ENCODE measurements around the gene UCN2.

DNA sequence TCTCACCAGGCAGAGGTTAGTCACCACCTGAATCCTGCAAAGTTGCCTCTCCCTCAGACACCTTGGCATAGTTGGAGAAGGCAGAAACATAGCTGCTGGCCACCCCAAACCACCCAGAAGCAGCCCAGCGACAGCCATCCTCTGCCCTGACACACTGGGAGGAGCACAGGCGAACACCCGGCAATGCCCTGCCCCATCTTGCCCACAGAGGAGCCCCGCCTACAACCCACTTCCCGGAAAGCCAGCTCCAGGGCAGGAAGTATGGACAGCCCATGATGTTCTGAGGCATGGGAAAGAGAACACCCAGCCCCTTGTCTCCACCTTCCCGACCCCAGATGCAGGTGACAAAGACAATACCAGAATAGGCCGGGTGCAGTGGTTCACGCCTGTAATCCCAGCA, 47.0 kb downstream of the UCN2 start:
- TF ChIP-seq, protein P1, sequence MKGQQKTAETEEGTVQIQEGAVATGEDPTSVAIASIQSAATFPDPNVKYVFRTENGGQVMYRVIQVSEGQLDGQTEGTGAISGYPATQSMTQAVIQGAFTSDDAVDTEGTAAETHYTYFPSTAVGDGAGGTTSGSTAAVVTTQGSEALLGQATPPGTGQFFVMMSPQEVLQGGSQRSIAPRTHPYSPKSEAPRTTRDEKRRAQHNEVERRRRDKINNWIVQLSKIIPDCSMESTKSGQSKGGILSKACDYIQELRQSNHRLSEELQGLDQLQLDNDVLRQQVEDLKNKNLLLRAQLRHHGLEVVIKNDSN (CRISPR knock-in tag; IDR thresholded peaks at IDR 0.05), result no peak
- TF ChIP-seq SP1 (CRISPR knock-in tag; conservative IDR thresholded peaks at IDR 0.05), result no peak
- TF ChIP-seq, protein P2, sequence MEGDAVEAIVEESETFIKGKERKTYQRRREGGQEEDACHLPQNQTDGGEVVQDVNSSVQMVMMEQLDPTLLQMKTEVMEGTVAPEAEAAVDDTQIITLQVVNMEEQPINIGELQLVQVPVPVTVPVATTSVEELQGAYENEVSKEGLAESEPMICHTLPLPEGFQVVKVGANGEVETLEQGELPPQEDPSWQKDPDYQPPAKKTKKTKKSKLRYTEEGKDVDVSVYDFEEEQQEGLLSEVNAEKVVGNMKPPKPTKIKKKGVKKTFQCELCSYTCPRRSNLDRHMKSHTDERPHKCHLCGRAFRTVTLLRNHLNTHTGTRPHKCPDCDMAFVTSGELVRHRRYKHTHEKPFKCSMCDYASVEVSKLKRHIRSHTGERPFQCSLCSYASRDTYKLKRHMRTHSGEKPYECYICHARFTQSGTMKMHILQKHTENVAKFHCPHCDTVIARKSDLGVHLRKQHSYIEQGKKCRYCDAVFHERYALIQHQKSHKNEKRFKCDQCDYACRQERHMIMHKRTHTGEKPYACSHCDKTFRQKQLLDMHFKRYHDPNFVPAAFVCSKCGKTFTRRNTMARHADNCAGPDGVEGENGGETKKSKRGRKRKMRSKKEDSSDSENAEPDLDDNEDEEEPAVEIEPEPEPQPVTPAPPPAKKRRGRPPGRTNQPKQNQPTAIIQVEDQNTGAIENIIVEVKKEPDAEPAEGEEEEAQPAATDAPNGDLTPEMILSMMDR (IDR thresholded peaks at IDR 0.05), result no peak
- no peak for TF ChIP-seq MXD4 (CRISPR knock-in tag; IDR thresholded peaks at IDR 0.05; ENCODE audit: borderline replicate concordance)
